HG02678 (cell line): ENCODE data around the gene SLC51A.

Source experiments
- ATAC-seq: cut with Tn5 transposase; IDR thresholded peaks from one replicate; pipeline ENCODE4 v1.9.1; 2021; ENCODE audit warnings: mild to moderate bottlenecking, moderate library complexity; ENCODE audit not compliant: unreplicated experiment

Gene SLC51A

DNA sequence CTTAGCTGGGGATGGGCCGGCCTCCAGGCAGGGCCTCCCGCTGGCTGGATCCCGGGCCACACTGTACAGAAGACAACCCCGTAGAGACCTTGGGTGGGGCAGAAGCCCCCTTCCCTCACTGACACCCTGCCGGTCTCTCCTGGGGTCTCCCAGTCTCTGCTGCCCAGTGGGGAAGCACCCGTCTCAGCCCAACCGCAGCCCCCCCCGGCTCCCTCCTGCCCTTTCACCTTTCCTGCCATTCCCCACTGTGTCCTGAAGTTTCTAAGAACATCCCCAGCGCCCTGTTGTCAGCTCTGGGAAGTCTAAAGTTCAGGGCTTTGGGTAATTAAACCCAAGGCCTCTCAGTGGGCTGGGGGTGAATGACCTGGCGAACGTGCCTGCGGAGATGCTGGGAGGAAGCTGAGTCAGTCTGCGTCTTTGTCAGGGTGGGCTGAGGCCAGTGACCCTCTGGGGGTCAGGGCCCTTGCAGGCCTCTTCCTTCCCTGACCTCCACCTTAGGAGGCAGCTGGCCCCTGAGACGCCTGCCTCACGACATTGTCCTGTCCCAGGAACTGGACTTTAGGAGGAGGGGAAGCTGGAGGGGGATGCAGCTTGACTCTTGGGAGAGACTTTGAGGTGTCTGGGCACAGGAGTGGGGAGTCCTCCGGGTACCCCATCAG, 1.4 kb upstream of the SLC51A start:
- ATAC-seq: no peak

DNA sequence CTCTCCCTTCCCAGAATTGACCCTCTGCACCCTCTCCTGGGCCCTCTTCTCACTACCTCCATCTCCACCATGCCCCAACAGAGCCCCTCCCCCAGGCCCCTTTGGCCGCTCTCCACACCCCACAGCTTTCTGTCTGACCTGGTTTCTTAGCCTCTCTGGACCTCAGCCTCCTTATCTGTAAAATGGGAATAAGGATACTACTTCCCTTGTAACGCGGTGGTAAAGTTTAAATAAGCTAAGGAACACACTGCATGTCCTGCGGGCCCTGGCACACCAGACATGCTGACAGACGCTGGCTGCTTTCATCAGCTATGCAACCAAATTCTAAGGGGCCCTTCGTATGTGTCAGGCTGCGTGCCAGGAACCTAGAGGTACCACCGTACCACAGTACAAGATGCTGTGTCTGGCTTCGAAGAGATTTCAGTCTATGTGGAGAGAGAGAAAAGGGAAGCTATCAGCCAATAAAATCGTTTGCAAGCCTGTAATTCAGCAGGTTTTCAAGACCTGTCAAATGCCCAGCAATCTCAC, 777 bp upstream of the SLC51A start:
- no peak for ATAC-seq

DNA sequence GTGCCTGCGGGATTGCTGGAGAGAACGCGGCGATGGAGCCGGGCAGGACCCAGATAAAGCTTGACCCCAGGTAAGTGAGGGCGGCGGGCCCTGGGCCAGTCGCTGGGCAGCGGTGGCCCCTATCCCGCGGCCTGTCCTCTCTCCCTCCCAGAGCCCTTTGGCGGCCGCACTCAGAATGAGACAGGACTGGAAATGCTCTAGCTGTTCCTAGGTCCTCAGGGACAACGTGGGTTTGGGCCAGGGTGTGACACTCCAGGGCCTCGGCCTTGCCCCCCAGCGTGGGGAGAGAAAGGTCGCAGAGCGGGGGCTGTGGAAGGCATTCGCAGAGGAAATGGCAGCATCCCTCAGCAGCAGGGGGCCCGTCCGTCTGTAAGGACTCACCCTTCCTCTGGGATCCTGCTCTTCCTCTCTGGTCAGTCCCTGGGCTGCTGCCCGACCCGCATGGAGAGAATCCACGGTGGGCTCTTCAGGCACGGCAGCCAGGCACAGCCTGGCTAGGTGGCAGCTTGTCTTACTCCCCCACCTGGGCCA, 412 bp downstream of the SLC51A start:
- no peak for ATAC-seq

DNA sequence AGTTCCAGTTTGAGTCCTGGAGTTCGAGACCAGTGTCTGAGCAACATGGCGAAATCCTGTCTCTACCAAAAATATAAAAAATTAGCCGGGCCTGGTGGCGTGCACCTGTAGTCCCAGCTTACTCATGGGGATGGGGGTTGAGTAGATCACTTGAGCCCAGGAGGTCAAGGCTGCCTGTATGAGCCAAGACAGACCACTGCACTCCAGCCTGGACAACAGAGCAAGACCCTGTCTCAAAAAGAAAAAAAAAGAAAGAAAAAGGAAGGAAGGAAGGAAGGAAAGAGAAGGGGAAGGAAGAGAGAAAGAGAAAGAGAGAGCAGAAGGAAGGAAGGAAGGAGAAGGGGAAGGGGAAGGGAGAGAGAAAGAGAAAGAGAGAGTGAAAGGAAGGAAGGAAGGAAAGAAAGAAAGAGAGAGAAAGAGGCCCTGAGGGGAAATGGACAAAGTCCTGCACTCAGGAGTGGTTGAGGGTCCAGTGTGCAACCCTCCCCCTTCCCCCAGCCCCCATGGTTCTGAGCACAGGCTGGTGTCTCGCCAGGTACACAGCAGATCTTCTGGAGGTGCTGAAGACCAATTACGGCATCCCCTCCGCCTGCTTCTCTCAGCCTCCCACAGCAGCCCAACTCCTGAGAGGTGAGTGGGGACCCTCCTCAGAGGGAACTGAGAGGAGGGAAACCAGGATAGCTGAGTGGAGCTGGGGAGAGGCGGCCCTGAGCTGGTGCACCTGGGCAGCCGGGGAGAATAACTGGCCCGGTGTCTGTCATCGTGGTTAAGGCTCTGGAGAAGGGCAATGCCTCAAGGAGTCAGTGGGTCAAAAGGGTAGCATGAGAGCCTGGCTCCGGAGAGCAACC, 1.2 kb downstream of the SLC51A start:
- ATAC-seq: no peak

DNA sequence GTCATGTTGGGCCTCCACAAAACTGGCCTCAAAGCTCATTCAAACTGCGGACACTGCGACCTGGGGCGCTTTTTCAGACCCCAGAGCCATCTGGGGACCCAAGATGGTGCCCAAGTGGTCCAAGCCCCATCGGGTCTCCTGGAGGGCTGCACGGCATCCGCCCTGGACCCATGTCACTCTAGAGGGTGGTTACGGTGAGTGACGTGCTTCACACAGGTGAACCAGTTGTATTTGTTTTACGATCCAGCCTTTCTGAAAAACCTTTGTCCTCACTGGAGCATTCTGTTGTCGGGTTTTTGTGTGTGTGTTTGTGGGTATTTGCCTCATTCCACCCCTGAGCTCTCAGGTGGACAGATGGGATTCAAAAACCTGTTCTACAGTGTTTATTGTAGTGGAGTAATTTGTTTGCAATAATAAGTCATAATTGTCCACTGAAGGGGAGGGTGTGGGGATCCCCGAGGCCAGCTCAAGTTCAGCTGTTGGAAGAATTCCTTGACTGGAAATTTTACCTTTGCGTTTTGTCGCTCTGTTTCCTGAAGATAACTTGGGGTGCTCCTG, 1.9 kb downstream of the SLC51A start:
- ATAC-seq: no peak

DNA sequence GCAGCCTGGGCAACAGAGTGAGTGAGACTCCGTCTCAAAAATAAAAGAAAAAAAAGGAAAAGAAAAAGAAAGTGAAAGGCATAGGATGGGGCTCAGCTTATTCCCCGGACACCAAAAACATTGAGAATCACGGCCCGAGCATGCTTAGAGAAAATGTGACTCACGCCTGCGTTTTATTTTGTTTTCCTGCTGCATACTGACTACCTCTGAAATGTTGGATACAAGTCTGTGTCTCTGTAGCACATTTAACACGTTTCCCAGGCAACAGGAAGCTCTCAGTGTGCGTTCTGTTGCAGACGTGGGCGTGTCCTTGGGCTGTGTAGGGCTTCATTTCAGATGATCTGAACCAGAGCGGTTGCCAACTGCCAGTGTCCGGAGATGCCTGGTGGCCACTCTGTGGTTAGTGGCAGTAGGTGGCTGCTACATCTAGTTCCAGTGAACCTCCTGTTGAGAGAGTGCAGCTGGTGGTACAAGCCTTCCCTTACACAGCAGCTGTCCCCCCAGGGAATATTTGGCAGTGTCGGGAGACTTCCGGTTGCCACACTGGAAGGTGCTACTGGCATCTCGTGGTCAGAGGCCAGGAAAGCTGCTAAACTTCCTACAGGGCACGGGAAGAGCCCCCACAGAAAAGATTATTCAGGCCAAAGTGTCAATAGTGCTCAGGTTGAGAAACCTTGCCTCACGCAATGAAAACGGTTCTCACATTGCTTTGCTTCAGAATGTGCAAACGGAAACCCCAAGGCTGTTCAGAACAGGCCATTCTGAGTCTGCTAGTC, 3.0 kb downstream of the SLC51A start:
- peak; percentile 67 for ATAC-seq

DNA sequence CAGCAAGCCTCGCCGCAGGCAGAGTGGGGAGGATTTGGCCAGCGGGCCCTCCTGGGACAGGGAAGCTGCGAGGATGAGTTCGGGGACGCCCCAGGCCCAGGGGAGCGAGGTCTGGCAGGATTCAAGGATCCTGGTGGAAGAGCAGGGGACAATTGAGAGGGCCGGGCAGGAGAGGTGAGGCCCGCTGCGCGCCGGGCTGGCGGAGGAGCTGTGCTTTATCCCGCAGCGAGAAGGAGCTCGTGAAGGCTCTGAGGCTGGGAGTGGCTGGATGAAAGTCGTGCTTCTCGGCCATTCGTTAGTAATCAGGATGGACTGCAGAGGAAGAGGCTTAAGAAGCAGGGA, 3.6 kb downstream of the SLC51A start:
- ATAC-seq: no peak

DNA sequence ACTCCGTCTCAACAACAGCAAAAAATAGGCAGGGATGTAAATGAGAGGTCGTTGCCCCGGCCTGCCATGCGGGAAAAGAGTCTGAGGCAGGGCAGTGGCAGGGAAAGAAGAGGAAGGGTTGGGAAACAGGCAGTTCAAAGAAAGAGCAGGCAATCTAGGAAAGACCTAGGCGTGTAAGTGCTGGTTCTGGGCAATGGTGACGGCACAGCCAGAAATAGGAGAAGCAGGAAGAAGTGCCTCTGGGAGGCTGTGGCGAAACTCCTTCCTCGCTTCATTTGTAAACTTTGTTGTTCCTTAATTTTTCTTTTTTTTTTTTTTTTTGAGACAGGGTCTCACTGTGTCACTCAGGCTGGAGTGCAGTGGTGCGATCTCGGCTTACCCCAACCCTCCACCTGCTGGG, 4.3 kb downstream of the SLC51A start:
- no peak for ATAC-seq

DNA sequence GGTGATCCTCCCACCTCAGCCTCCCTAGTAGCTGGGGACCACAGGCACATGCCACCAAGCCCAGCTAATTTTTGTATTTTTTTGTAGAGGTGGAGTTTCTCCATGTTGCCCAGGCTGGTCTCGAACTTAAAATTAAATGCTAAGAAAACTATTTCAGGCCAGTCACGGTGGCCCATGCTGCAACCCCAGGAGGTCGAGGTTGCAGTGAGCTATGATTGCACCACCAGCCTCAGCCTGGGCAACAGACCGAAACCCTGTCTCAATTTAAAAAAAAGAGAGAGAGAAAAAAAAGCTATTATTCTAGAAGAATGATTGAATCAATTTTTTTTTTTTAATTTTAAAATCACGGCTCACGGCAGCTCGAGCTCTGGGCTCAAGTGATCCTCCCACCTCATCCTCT, 4.7 kb downstream of the SLC51A start:
- no peak for ATAC-seq

DNA sequence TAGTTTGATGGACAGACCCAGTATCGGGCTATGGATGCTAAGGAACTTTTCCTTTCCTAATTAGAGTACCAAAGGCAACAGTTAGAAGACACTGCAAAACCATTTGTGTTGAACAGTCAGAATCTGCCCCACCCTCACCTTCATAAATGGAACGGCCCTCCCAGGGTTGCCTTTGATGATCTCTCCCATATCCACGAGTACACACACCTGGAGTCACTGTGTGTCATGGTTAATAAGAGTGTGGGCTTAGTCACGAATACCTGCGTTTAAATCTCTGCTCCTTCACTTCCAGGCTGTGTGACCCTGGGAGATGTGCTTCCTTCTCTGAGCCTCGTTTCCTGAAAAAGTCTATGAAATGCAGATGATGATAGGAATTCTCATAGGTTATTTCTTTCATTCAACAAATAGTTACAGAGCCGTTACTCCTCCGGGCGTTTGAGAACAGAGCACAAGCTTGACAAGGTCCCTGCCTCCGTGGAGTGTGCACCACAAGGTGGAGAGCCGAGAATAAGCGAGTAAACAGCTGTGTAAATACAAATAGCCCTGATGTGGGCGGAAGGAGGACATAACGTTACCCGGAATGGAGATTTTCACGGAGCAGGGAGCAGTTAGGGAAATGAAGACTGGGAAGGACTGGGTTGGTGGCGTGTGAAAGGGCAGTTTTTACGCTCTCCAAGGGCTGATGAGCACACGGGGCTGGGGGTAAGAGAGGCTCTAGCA, 6.7 kb downstream of the SLC51A start:
- no peak for ATAC-seq

DNA sequence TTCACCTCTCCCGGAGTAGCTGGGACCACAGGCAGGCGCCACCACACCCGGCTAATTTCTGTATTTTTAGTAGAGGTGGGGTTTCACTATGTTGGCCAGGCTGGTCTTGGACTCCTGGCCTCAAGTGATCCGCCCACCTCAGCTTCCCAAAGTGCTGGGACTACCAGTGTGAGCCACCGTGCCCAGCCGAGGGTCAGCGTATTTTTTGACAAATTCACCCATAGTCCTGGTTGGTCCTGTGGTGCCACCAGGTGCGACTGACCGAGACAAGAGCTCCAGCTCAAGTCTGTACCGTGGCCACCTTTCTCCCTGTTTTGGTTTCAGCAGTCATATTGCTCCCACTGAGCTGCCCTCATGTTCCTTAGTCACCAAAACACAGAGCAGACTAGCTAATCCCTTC, 8.8 kb downstream of the SLC51A start:
- no peak for ATAC-seq

DNA sequence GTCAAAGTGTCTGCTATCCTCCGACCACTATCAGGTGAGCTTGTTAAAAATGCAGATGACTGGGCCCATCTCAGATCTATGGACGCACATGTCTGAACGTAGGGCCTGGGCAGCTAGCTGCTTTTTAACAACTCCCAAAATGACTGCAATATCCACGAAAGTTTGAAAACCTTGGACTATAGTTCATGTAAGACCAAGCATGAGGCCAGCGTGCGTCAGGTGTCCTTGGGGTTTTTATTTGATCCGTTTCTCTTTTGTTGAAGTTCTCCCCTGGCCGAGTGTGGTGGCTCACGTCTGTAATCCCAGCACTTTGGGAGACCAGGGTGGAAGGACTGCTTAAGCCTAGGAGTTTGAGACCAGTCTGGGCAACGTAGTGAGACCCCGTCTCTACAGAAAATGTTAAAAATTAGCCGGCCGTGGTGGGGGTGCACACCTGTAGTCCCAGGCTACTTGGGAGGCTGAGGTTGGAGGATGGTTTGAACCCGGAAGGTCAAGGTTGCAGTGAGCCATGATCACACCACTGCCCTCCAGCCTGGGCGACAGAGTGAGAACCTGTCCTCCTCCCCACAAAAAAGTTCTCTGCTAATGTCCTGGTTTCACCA, 9.5 kb downstream of the SLC51A start:
- no peak for ATAC-seq

DNA sequence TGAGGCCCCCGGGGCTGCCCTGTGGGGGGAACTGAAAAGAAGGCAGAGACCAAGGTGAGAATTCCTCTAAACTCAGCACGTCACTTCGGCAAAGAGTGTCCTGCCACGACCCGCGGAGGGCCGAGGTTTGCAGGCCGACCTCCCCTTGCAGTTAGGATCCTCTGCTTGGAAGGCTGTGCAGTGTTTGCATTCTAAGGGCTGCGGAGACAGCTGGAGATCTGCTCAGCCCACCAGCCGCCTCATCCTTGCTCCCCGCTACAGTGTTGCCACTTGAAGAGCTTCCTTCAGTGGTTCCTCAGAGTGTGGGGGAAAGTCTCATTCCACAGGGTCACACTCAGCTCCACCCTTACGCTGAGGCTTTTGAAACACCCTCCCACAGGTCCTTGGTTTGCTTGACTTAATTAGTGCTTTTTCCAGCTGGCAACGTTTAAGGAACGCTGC, 10.8 kb downstream of the SLC51A start:
- ATAC-seq: no peak

DNA sequence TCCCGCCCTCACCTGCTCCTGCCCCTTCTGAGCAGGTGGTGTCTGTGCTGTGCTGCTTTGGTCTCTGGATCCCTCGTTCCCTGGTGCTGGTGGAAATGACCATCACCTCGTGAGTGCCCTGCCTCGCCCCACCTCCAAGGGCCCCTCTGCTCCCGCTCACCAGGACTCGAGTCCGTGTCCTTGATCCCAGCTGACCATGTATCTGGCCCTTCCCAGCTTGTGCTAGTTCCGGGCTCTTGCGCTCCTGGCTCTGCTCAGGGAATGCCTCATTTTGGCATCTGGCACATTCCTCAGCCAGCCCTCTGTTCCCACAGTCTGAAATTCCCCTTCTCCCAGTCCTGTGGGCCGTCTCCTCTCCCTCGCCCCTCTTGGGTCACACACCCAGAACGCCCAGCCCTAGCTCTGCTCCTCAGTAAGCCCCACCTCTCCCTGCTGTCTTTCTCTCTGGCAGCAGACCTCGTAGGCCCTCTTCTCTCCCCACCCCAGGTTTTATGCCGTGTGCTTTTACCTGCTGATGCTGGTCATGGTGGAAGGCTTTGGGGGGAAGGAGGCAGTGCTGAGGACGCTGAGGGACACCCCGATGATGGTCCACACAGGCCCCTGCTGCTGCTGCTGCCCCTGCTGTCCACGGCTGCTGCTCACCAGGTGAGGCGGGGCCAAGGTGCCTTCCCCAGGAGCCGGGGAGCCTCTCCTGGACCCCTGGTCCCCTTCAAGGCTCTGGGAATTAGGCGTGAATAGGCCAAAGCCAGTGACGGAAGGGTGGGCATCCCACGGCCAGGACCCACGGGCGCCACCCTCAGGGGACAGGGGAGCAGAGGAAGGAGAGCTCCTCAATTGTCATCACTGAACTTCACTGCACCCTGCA, 11.5 kb downstream of the SLC51A start:
- ATAC-seq: no peak

DNA sequence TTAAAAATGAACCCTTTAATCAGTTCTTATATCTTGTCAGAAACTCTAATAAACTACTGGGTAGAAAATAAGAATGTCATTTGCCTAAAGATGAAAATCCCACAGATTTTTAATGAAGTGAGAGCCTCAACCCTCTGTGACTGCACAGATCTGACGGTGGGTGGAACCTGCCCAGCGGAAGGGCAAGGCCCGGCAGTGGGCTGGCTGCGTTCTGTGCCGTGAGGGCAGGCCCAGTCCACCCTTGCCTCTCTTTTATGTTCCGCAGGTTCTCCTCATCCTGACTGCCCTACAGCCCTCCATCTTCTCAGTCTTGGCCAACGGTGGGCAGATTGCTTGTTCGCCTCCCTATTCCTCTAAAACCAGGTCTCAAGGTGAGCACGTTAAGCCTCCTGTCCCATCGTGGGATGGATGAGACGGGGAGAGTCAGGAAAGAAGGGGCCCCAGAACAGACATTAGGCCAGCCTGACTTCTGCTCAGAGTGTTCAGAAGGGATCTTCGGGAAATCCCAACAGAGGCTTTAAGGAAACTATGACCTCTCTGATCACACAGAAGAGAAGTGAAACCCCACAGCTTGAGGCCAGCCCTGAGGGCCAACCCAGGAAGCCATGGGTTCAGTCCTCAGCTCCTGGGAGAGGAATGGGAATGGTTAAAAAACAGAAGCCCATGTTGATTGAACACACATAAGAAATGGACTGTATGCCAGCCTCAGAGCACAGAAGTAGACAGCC, 16.0 kb downstream of the SLC51A start:
- ATAC-seq: peak; percentile 53

DNA sequence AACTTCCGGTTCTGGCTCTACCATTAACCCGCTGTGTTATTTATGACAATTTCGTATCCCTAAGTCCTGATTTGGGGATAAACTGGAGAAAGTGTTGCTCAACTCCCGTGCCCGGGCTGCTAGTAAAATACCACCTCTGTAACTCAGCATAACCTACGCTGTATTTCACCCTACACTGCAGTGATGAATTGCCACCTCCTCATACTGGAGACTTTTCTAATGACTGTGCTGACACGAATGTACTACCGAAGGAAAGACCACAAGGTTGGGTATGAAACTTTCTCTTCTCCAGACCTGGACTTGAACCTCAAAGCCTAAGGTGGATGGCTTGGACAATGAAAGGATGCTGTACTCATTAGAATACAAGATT, 16.5 kb downstream of the SLC51A start:
- no peak for ATAC-seq

DNA sequence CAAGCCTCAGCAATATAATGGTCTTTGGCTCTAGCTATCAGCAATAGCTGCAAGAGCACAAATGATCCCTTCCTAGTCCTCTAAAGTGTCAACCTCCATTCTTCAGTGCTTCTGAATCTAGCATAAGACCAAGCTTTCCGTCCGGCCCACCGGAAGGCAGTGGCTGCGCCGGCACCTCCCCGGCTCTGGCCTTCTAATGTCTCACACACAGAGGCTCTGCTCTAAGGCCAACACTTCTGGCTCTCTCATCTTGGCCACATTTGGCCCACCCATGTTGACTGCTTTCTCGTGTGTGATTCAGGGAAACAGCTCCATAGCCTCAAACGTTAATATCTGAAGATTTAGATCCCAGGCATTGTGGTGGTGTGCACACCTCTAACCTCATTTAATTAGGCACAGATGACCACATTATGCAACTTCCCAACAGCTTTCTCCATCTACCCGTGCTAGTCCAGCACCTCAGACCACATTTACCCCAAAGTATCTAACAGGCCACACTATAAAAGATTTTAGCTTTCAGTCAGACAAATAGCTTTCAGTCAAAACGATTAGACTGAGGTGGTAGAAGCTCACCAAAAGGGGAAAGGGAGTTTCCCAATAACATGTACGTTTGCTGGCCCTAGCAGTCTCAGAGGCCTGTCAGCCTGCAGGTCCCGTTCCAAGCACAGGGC, 19.3 kb downstream of the SLC51A start:
- no peak for ATAC-seq

DNA sequence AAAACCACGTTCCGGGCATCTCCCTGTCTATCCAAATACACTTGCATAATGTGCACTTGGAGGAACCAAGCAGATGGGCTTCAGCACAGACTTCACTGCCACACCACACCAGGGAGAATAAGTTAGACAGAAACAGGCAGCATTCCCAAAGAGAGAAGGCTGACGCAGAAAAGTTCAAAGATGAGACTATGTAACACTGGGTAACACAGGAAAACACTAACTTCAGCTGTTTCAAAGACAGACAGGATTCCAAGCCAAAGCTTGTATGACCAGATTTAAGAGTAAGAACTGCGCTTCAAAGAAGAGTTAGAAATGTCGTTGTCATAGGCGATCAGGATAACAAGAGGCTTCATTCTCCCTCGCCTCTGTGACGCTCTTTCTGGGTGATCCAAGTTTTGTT, 19.9 kb downstream of the SLC51A start:
- no peak for ATAC-seq
